ENCODE data around the gene GNMT.
"Not testable (repeated sequence)": the region's sequence is repeated elsewhere in the genome, so short reads cannot be mapped to it uniquely, and the experiment has no call there.

GNMT gene

DNA sequence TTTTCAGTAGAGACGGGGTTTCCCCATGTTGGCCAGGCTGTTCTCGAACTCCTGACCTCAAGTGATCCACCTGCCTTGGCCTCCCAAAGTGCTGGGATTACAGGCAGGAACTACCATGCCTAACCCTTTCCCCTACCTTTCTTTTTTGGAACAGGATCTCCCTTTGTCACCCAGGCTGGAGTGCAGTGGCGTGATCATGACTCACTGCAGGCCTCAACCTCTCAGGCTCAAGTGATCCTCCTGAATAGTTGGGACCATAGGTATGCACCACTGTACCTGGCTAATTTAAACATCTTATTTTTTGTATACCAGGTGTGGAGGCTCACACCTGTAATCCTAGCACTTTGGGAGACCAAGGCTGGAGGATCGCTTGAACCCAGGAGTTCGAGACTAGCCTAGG is 19.2 kb upstream of the GNMT start:
- not testable (repeated sequence) for FAIRE-seq; DNase-seq (ENCODE audit: low spot score)

- no peak for DNase-seq (ENCODE audit: low spot score)
- no peak for FAIRE-seq
Measured at GRCh38 chr6:42942444-42942843, 18.1 kb upstream of the GNMT start.

GRCh38 chr6:42947950-42948349 is 12.6 kb upstream of the GNMT start:
- no peak for FAIRE-seq
- DNase-seq (ENCODE audit: low spot score) = no peak

DNA sequence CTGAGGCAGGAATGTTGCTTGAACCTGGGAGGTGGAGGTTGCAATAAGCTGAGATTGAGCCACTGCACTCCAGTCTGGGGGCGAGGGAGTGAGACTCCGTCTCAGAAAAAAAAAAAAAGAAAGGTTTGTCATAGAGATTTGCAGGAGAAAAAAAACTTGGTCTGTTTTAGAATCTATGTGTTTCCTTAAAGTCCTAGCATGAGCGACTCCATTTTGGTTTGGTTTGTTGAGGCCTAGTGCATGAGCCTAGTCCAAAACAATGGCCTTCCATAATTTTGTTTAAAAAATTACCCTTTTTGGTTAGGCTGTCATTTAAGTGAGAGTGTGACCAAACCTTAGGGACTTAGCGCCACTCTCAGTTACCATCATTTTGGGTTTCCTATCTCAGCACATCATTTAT is 8.2 kb upstream of the GNMT start:
- no peak for FAIRE-seq
- DNase-seq (ENCODE audit: low spot score) = no peak

DNA sequence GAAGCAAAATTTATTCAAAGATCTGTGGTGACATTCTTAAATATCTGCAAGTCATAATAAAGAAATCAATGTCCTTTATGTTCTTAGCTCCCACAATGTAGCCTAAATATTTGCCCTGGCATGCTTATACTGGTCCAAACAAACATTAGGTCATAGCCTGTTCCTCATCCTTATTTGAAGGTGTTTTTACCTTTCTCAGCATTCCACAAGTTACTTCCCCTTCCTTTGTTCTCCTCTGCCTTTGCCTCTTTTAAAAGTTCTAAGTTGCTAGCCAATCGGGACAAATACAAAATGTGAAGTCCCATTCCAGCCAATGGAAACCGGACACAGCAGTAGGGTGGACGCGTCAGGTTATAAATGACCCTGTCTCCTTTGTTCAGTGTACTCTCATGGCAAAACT is 6.1 kb upstream of the GNMT start:
- not testable (repeated sequence) for DNase-seq (ENCODE audit: low spot score); FAIRE-seq

- DNase-seq (ENCODE audit: low spot score) (no peak), FAIRE-seq (no peak)
Measured at GRCh38 chr6:42958125-42958524, 2.4 kb upstream of the GNMT start.

DNA sequence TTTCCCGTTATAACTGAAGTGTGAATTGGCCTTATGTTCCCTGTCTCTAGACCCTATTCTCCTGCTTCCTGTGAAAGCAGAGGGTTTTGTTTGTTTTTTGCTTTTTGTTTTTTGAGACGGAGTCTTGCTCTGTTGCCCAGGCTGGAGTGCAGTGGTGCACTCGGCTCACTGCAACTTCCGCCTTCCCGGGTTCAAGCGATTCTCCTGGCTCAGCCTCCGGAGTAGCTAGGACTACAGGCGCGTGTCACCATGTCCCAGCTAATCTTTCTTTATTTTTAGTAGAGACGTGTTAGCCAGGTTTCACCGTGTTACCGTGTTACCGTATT is 674 bp upstream of the GNMT start:
- DNase-seq (ENCODE audit: low spot score) = no peak
- FAIRE-seq = no peak

DNA sequence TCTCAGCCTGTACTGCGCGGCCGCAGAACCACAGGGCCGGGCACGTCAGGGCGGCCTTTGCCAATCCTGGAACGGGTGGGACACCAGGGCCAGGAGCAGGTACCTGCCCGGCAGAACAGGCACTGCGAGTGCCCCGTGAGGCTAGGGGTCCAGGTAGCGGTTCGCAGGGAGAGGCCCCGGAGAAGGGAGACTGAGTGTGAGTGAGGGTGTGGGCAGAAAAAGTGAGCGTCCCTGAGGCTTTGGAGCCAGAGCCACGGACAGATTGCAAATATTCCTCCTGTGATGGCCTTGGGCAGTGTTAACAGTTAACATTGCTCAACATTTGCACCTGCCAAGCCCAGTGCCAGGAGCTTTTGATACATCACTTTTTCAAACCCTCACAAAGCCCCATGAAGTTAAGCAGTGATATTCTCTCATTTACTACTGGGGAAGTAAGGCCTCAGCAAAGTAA is 491 bp downstream of the GNMT start:
- FAIRE-seq (no peak), DNase-seq (ENCODE audit: low spot score) (no peak)

GRCh38 chr6:42962096-42962495 is 1.5 kb downstream of the GNMT start:
- DNase-seq (ENCODE audit: low spot score) (no peak), FAIRE-seq (no peak)

- FAIRE-seq = no peak
- DNase-seq (ENCODE audit: low spot score) = no peak
Measured at GRCh38 chr6:42962502-42963178, 2.1 kb downstream of the GNMT start.

- DNase-seq (ENCODE audit: low spot score) (no peak), FAIRE-seq (no peak)
Measured at GRCh38 chr6:42963179-42963854, 2.8 kb downstream of the GNMT start.

- DNase-seq (ENCODE audit: low spot score) (no peak), FAIRE-seq (no peak)
Measured at GRCh38 chr6:42963855-42964605, 3.5 kb downstream of the GNMT start.

- no peak for DNase-seq (ENCODE audit: low spot score)
- no peak for FAIRE-seq
Measured at GRCh38 chr6:42966571-42966970, 6.0 kb downstream of the GNMT start.

DNA sequence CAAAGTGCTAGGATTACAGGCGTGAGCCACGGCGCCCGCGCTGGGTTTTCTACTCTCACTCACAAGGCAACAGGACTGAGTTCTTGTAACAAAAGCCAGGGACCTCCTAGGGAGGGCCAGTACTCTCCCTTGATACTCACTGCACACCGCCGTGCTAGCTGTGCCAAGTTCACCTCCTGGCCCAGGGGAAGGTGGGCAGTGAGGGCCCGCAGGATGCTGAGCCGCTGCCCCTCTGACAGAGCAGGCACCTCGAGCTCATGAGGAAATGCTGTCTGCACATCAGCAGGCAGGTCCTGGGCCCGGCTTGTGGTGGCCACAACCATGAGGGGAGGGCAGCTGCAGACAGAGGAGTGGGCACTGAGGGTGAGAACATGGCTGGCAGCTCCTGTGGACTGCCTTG is 6.7 kb downstream of the GNMT start:
- no peak for DNase-seq (ENCODE audit: low spot score)
- FAIRE-seq = no peak

GRCh38 chr6:42968126-42968701 is 7.7 kb downstream of the GNMT start:
- DNase-seq (ENCODE audit: low spot score) (no peak), FAIRE-seq (no peak)

DNA sequence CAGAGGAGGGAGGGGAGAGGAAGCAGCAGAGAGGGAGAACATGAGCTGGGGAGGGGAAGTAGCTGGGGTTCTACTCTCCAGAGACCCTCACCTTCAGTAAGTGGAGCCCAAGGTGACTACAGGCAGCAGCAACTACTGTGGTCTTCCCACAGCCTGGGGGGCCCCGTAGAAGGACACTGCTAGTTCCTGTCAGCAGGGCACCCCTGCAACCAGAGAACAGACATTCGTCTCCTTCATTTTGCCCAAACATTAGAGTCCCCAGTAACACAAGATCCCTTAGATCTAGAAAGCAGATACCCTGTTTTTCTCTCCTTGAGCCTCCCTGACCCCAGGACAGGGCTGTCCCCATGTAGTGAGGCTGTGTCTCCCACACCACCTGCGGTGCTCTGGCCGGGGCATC is 8.2 kb downstream of the GNMT start:
- DNase-seq (ENCODE audit: low spot score) = no peak
- FAIRE-seq = no peak

- no peak for DNase-seq (ENCODE audit: low spot score)
- no peak for FAIRE-seq
Measured at GRCh38 chr6:42969431-42969830, 8.9 kb downstream of the GNMT start.

GRCh38 chr6:42969934-42970333 is 9.4 kb downstream of the GNMT start:
- FAIRE-seq (no peak), DNase-seq (ENCODE audit: low spot score) (no peak)

- DNase-seq (ENCODE audit: low spot score) (peak; percentile 34), FAIRE-seq (no peak)
Measured at GRCh38 chr6:42970871-42971612, 10.5 kb downstream of the GNMT start.

- no peak for FAIRE-seq
Measured at GRCh38 chr6:42971746-42972327, 11.3 kb downstream of the GNMT start.

DNA sequence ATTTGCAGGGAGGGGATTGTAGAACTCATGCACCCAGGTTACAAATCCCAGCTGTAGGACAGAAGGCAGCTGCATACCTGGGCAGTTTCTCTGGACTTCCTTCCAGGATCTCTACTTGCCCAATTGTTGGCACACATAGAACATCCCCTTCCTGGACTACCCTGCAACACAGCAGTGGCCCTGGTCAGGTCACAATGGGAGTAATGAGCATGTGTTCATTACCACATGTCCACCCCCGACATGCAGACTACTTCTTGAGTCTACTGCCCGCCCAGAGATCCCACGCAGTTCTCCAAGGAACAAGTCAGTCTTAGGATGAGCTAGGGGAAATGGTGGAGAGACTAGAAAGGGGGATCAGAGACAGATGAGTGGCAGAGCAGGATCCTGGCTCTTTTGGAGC is 13.4 kb downstream of the GNMT start:
- FAIRE-seq = no peak
- DNase-seq (ENCODE audit: low spot score) = no peak

More at GRCh38 chr6:42971746-42972327, 11.3 kb downstream of the GNMT start:
- no peak for DNase-seq (ENCODE audit: low spot score)
